Measurements from ENCODE around the gene RHEB.
A peak's percentile ranks its signal among the peaks of the same experiment; 100 is the strongest.

RHEB gene

DNA sequence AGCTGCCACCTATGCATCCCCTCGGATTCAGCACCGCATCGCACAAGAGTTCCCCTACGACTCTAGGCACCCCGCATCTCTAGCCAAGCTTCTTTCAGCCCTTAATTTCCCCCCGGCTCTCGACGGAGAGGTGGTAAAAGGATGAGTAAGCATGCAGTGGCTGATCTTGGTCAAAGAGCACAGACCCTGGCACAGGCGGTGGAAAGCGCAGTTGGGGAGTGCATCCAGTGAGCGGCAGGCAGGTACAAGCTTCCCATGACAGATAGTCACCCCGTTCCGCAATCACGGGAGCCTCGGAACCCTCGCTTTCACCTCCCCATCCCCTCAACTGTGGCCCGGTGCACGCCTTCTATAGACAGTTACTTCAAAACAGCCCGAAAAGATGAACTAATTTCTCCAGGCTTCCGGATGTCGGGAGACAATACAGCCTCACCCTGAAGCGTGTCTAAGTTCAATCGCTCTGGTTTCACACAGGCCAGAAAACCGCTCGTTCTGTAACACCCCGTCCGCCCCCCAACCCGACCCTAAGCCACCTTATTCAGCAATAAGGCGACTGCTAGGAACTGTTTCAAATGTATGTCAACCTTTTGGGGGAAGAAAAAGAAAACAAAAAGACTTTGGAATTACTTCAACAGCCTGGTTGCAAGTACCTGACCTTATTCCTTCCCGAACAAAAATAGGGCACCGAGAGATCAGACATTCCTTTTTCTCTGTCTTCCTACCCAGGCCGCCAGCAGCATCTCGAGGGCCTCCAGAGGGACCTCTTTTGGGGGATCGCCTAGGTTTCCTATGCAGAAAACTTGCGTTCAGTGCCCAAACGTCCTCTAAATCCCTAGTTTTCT is 1.4 kb downstream of the RHEB start:
- Histone ChIP-seq H3K27ac (peak overlapping the region; percentile 97), H3K4me3 (IDR thresholded peaks at IDR 0.05; ENCODE audit: insufficient read depth, low read depth, low read length) (peak overlapping the region; percentile 66), H3K4me1 (ENCODE audit: low read depth, poor library complexity, severe bottlenecking) (peaks cover 45% of the 10 kb centered on the region), H4K20me1 (ENCODE audit: insufficient read depth) (peaks cover 52% of the 10 kb centered on the region), H3K36me3 (ENCODE audit: insufficient read depth) (no peaks in the 10 kb centered on the region), H2AFZ (ENCODE audit: low read depth) (0 out of 2 replicates have a peak overlapping the region, but pooled peaks have one; percentile 38), H3K9ac (peak overlapping the region; percentile 99), H3K79me2 (ENCODE audit: insufficient read depth, low read depth) (peaks cover 56% of the 10 kb centered on the region), H3K4me2 (peak overlapping the region; percentile 95), H3K27me3 (ENCODE audit: insufficient read depth, low read depth) (no peaks in the 10 kb centered on the region)
- TF ChIP-seq, protein P1, sequence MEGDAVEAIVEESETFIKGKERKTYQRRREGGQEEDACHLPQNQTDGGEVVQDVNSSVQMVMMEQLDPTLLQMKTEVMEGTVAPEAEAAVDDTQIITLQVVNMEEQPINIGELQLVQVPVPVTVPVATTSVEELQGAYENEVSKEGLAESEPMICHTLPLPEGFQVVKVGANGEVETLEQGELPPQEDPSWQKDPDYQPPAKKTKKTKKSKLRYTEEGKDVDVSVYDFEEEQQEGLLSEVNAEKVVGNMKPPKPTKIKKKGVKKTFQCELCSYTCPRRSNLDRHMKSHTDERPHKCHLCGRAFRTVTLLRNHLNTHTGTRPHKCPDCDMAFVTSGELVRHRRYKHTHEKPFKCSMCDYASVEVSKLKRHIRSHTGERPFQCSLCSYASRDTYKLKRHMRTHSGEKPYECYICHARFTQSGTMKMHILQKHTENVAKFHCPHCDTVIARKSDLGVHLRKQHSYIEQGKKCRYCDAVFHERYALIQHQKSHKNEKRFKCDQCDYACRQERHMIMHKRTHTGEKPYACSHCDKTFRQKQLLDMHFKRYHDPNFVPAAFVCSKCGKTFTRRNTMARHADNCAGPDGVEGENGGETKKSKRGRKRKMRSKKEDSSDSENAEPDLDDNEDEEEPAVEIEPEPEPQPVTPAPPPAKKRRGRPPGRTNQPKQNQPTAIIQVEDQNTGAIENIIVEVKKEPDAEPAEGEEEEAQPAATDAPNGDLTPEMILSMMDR (conservative IDR thresholded peaks at IDR 0.05; ENCODE audit: low read depth, low read length): no peak

DNA sequence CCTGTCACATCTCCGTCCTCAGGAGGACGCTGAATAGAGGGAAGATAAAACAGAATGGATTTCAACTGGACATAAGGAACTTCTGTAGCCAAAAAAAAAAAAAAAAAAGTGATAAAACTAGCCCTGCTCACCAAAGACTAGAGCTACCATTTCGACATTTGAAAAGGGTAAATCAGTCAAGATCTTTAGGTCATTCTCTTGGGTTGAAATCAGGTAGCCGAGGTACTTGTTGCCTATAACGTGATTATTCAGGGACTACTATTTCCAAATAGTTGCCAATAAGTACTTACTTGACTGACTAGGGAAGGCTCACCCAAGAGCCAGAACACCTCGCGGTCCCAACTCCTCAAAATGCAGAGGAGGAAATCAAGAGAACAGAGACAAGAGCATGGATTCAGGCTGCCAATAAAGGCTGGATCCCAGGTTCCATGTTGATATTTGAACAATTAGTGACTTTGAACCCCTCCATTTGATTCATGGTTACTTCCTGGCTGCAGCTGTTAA is 2.0 kb downstream of the RHEB start:
- no peaks in the 10 kb centered on the region for H3K27me3 ChIP-seq (ENCODE audit: insufficient read depth, low read depth)
- no peaks in the 10 kb centered on the region for H3K36me3 ChIP-seq (ENCODE audit: insufficient read depth)
- H3K79me2 ChIP-seq (ENCODE audit: insufficient read depth, low read depth): peaks cover 63% of the 10 kb centered on the region
- peaks cover 52% of the 10 kb centered on the region for H3K4me1 ChIP-seq (ENCODE audit: low read depth, poor library complexity, severe bottlenecking)
- peak overlapping the region; percentile 95 for H3K4me2 ChIP-seq
- H3K27ac ChIP-seq: peak overlapping the region; percentile 97
- peak overlapping the region; percentile 99 for H3K9ac ChIP-seq
- peak overlapping the region; percentile 66 for H3K4me3 ChIP-seq (IDR thresholded peaks at IDR 0.05; ENCODE audit: insufficient read depth, low read depth, low read length)
- no peak overlapping the region for H2AFZ ChIP-seq (ENCODE audit: low read depth)
- H4K20me1 ChIP-seq (ENCODE audit: insufficient read depth): peaks cover 59% of the 10 kb centered on the region
- TF ChIP-seq, protein P1 (conservative IDR thresholded peaks at IDR 0.05; ENCODE audit: low read depth, low read length): no peak

DNA sequence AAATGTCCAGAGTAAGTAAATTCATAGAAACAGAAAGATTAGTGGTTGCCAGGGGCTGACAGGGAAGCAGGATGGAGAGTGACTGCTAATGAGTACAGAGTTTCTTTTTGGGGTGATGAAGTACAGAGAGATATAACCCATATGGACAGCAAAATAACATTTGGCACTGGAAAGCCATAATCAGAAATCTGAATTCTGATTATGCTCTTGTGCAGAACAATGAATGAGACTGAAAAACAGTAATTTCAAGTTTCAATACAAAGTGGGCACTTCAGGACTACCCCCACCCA is 4.5 kb downstream of the RHEB start:
- no peaks in the 10 kb centered on the region; the same call in 1 of the 2 replicates for H3K36me3 ChIP-seq (ENCODE audit: insufficient read depth)
- H3K4me3 ChIP-seq (IDR thresholded peaks at IDR 0.05; ENCODE audit: insufficient read depth, low read depth, low read length): no peak overlapping the region
- peaks cover 68% of the 10 kb centered on the region for H3K4me1 ChIP-seq (ENCODE audit: low read depth, poor library complexity, severe bottlenecking)
- peaks cover 83% of the 10 kb centered on the region for H4K20me1 ChIP-seq (ENCODE audit: insufficient read depth)
- no peak overlapping the region; the same call in 1 of the 2 replicates for H3K9ac ChIP-seq
- H3K79me2 ChIP-seq (ENCODE audit: insufficient read depth, low read depth): peaks cover 87% of the 10 kb centered on the region
- H3K27ac ChIP-seq: peak overlapping the region; percentile 97; the same call in 1 of the 2 replicates
- no peaks in the 10 kb centered on the region for H3K27me3 ChIP-seq (ENCODE audit: insufficient read depth, low read depth)
- TF ChIP-seq, protein P1 (conservative IDR thresholded peaks at IDR 0.05; ENCODE audit: low read depth, low read length): no peak
- no peak overlapping the region for H2AFZ ChIP-seq (ENCODE audit: low read depth)
- peak overlapping the region; percentile 95 for H3K4me2 ChIP-seq

DNA sequence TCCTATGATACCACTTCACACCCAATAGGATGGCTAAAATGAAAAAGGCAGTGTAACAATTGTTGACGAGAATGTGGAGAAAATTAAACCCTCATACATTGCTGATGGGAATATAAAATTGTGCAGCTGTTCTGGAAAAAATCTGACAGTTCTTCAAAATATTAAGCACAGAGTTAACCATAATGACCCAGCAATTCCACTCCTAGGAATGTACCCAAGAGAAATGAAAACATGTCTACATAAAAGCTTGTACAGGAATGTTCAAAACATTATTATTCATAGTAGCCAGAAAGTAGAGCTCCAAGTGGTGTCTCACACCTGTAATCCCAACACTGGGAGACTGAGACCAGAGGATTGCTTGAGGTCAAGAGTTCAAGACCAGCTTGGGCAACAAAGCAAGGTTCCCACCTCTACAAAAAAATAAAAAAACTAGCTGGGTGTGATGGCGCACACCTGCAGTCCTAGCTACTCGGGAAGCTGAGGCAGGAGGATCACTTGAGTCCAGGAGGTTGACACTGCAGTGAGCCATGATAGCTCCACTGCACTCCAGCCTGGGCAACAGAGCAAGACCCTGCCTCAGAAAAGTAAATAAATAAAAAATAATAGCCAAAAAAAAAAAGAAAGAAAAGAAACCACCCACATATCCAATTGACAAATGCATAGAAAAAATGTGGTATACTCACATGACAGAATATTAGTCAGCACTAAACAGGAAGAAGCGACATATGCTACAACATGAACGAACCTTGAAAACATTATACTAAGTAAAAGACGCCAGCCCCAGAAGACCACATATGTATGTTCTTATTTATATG is 5.0 kb downstream of the RHEB start:
- Histone ChIP-seq H3K4me1 (ENCODE audit: low read depth, poor library complexity, severe bottlenecking) (peaks cover 71% of the 10 kb centered on the region), H2AFZ (ENCODE audit: low read depth) (no peak overlapping the region), H3K27ac (peak overlapping the region; percentile 97; the same call in 1 of the 2 replicates), H3K27me3 (ENCODE audit: insufficient read depth, low read depth) (no peaks in the 10 kb centered on the region), H3K9ac (no peak overlapping the region; the same call in 1 of the 2 replicates), H3K36me3 (ENCODE audit: insufficient read depth) (no peaks in the 10 kb centered on the region; the same call in 1 of the 2 replicates), H3K4me3 (IDR thresholded peaks at IDR 0.05; ENCODE audit: insufficient read depth, low read depth, low read length) (no peak overlapping the region), H3K79me2 (ENCODE audit: insufficient read depth, low read depth) (peaks cover 93% of the 10 kb centered on the region), H4K20me1 (ENCODE audit: insufficient read depth) (peaks cover 89% of the 10 kb centered on the region), H3K4me2 (peak overlapping the region; percentile 95)
- TF ChIP-seq, protein P1 (conservative IDR thresholded peaks at IDR 0.05; ENCODE audit: low read depth, low read length): no peak
